Measurements from ENCODE around the gene IER5L.
"Not testable (repeated sequence)": the region's sequence is repeated elsewhere in the genome, so short reads cannot be mapped to it uniquely, and the experiment has no call there.

IER5L gene

GRCh38 chr9:129133082-129133481 is 45.0 kb downstream of the IER5L start:
- no peak for DNase-seq
- in situ Hi-C loops (cut with HindIII; ENCODE audit: low pct_ligation_motif_present, low pct_unique_long_range_greater_than_20kb, low sequenced_read_pairs), result no loop called here

GRCh38 chr9:129131300-129132145 is 46.5 kb downstream of the IER5L start:
- peak; percentile 65 for DNase-seq
- in situ Hi-C loops (cut with HindIII; ENCODE audit: low pct_ligation_motif_present, low pct_unique_long_range_greater_than_20kb, low sequenced_read_pairs), result no loop called here

GRCh38 chr9:129130791-129131190 is 47.3 kb downstream of the IER5L start:
- in situ Hi-C loops (cut with HindIII; ENCODE audit: low pct_ligation_motif_present, low pct_unique_long_range_greater_than_20kb, low sequenced_read_pairs), result no loop called here

GRCh38 chr9:129130271-129130670 is 47.8 kb downstream of the IER5L start:
- in situ Hi-C loops (cut with HindIII; ENCODE audit: low pct_ligation_motif_present, low pct_unique_long_range_greater_than_20kb, low sequenced_read_pairs); DNase-seq: not testable (repeated sequence)

More at GRCh38 chr9:129130791-129131190, 47.3 kb downstream of the IER5L start:
- DNase-seq, result no peak

- DNase-seq, result no peak
- in situ Hi-C loops (cut with HindIII; ENCODE audit: low pct_ligation_motif_present, low pct_unique_long_range_greater_than_20kb, low sequenced_read_pairs), result no loop called here
Observed at GRCh38 chr9:129128689-129129088, 49.4 kb downstream of the IER5L start.

- in situ Hi-C loops (cut with HindIII; ENCODE audit: low pct_ligation_motif_present, low pct_unique_long_range_greater_than_20kb, low sequenced_read_pairs), result no loop called here
- no peak for DNase-seq
Observed at GRCh38 chr9:129126749-129127618, 51.1 kb downstream of the IER5L start.
